ENCODE results near the gene GARIN5B. TPM values are rescaled to one million over a fixed set of nuclear protein-coding genes. Genes with fewer than 3 reads are reported as not detected.

Gene GARIN5B
- total RNA-seq, 1 experiment from 2014 or later: 0.13 TPM

DNA sequence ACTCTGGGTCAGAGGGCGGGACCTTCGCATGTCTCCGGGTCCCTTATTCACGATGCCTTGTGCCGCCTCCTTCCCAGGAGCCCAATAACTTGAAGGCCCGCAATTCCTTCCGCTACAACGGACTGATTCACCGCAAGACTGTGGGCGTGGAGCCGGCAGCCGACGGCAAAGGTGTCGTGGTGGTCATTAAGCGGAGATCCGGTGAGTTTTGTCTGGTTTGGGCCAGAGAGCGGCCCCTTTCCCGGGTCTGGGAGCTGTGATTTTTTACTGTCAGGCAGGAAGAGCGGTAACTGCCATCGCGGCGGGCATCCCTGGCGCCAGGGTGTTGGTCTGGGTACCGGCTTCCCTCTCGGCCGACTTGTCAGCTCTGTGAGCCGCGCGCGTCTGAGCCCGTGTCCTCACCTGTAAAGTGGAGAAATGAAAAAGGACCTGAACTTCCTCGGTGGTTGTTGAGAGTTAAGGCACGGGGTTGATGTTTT, 23.5 kb upstream of the GARIN5B start:
- DNase-seq: no peak
- H3K9me3 Mint-ChIP-seq: peaks cover 2 to 3% of the 10 kb centered on the region in 2 experiments; a peak in 2 of 5 replicates
- Histone ChIP-seq H2BK12ac (ENCODE audit: insufficient read length, low read depth, low read length) (no peak overlapping the region), H4K91ac (ENCODE audit: insufficient read length, low read depth, low read length) (no peak overlapping the region), H2AFZ (ENCODE audit: low read length) (no peak overlapping the region), H3K4ac (ENCODE audit: low read depth, low read length) (no peak overlapping the region), H3K4me2 (ENCODE audit: insufficient read depth, insufficient read length, low read length) (peak overlapping the region; percentile 87), H2BK120ac (ENCODE audit: low read depth, low read length, poor library complexity, severe bottlenecking) (no peak overlapping the region), H3K23me2 (ENCODE audit: insufficient read length, low read depth, low read length, poor library complexity, severe bottlenecking) (peaks cover 28% of the 10 kb centered on the region), H3K56ac (ENCODE audit: insufficient read length, low read depth, low read length) (no peak overlapping the region), H2BK20ac (ENCODE audit: low read depth, low read length, poor library complexity, severe bottlenecking) (no peak overlapping the region), H3K27ac (ENCODE audit: insufficient read length, low read depth, low read length) (no peak overlapping the region), H2AK5ac (ENCODE audit: insufficient read length, low read length) (no peak overlapping the region), H2BK15ac (ENCODE audit: low read depth, low read length) (no peak overlapping the region), H3K9ac (ENCODE audit: extremely low read depth, insufficient read length, low read length) (peak overlapping the region; percentile 83), H3K79me1 (ENCODE audit: insufficient read depth, low read depth, low read length, poor library complexity, severe bottlenecking) (peaks cover 15% of the 10 kb centered on the region), H3K14ac (ENCODE audit: insufficient read depth, low read length) (peak overlapping the region; percentile 62; the same call in 1 of the 2 replicates), H3K23ac (ENCODE audit: insufficient read length, low read depth, low read length) (no peak overlapping the region), H3K9me3 (ENCODE audit: control insufficient read depth, low read depth, low read length) (no peaks in the 10 kb centered on the region), H3K27me3 (ENCODE audit: insufficient read depth, low read length) (peaks cover 2% of the 10 kb centered on the region; the same call in 1 of the 2 replicates), H3K79me2 (ENCODE audit: insufficient read depth, low read length) (peaks cover 17% of the 10 kb centered on the region; the same call in 1 of the 2 replicates), H3T11ph (ENCODE audit: low read length) (no peak overlapping the region), H4K5ac (ENCODE audit: insufficient read length, low read depth, low read length) (no peak overlapping the region), H3K4me1 (ENCODE audit: insufficient read depth, low read length) (peaks cover 8% of the 10 kb centered on the region), H2BK5ac (ENCODE audit: insufficient read length, low read length) (no peak overlapping the region), H3K18ac (ENCODE audit: insufficient read length, low read depth, low read length) (no peak overlapping the region), H4K20me1 (ENCODE audit: control insufficient read depth, insufficient read depth, insufficient read length) (peaks cover 3% of the 10 kb centered on the region), H4K8ac (replicated peaks; ENCODE audit: insufficient read length, low read depth, low read length) (no peak overlapping the region)
- H3K36me3 Mint-ChIP-seq (ENCODE audit: insufficient read depth in 1 of 3, low read depth in 3 of 3): peaks cover 40 to 51% (median 50%) of the 10 kb centered on the region in 3 experiments
- TF ChIP-seq, protein P1, sequence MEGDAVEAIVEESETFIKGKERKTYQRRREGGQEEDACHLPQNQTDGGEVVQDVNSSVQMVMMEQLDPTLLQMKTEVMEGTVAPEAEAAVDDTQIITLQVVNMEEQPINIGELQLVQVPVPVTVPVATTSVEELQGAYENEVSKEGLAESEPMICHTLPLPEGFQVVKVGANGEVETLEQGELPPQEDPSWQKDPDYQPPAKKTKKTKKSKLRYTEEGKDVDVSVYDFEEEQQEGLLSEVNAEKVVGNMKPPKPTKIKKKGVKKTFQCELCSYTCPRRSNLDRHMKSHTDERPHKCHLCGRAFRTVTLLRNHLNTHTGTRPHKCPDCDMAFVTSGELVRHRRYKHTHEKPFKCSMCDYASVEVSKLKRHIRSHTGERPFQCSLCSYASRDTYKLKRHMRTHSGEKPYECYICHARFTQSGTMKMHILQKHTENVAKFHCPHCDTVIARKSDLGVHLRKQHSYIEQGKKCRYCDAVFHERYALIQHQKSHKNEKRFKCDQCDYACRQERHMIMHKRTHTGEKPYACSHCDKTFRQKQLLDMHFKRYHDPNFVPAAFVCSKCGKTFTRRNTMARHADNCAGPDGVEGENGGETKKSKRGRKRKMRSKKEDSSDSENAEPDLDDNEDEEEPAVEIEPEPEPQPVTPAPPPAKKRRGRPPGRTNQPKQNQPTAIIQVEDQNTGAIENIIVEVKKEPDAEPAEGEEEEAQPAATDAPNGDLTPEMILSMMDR (conservative IDR thresholded peaks at IDR 0.05): no peak
- WGBS (ENCODE audit: extremely low coverage, insufficient read length, low lambda C conversion rate): no CpG with 5 or more reads among the region's 33 CpGs
- H3K27ac Mint-ChIP-seq: peak overlapping the region; percentile 95 to 99 (median 97); a peak in 5 of 7 replicates
- H3K27me3 Mint-ChIP-seq (ENCODE audit: low read depth): peaks cover 16% of the 10 kb centered on the region
- H3K4me1 Mint-ChIP-seq: peaks cover 49 to 61% of the 10 kb centered on the region in 2 experiments
- peak overlapping the region; percentile 98 to 100 for H3K4me3 Mint-ChIP-seq
